GM21786 (cell line): ENCODE results near the gene NDST1.
"Not testable (repeated sequence)": the region's sequence is repeated elsewhere in the genome, so short reads cannot be mapped to it uniquely, and the experiment has no call there.

ENCODE experiments used
- ATAC-seq: cut with Tn5 transposase; IDR thresholded peaks from one replicate; pipeline ENCODE4 v1.9.1; 2021; ENCODE audit not compliant: unreplicated experiment

The NDST1 gene

GRCh38 chr5:150506571-150507473, 1.1 kb upstream of the NDST1 start:
- no peak for ATAC-seq

- ATAC-seq = no peak
These were observed 328 bp downstream of the NDST1 start for GRCh38 chr5:150508277-150508640.

GRCh38 chr5:150508828-150509227, 897 bp downstream of the NDST1 start:
- no peak for ATAC-seq

- ATAC-seq = no peak
These were observed 2.1 kb downstream of the NDST1 start for GRCh38 chr5:150509992-150510391.

- ATAC-seq = no peak
These were observed 2.7 kb downstream of the NDST1 start for GRCh38 chr5:150510460-150511263.

GRCh38 chr5:150511578-150512367, 3.8 kb downstream of the NDST1 start:
- ATAC-seq = no peak

- ATAC-seq = no peak
These were observed 4.4 kb downstream of the NDST1 start for GRCh38 chr5:150512368-150512747.

- ATAC-seq = no peak
These were observed 5.7 kb downstream of the NDST1 start for GRCh38 chr5:150513375-150514309.

GRCh38 chr5:150514708-150515211, 6.8 kb downstream of the NDST1 start:
- ATAC-seq = no peak

- ATAC-seq = no peak
These were observed 7.5 kb downstream of the NDST1 start for GRCh38 chr5:150515446-150515845.

- no peak for ATAC-seq
These were observed 8.1 kb downstream of the NDST1 start for GRCh38 chr5:150516011-150516410.

- ATAC-seq = no peak
These were observed 9.6 kb downstream of the NDST1 start for GRCh38 chr5:150517272-150518152.

GRCh38 chr5:150518712-150519559, 11.0 kb downstream of the NDST1 start:
- ATAC-seq = not testable (repeated sequence)

- no peak for ATAC-seq
These were observed 11.6 kb downstream of the NDST1 start for GRCh38 chr5:150519560-150519945.

- ATAC-seq = no peak
These were observed 12.0 kb downstream of the NDST1 start for GRCh38 chr5:150519978-150520377.

GRCh38 chr5:150520747-150521521, 13.0 kb downstream of the NDST1 start:
- ATAC-seq = no peak

GRCh38 chr5:150521522-150521817, 13.5 kb downstream of the NDST1 start:
- no peak for ATAC-seq
